HG03139 (cell line): Measurements from ENCODE around the gene ARMH3.

Experiments used
- ATAC-seq: cut with Tn5 transposase; IDR thresholded peaks from one replicate; pipeline ENCODE4 v1.9.1; 2021; ENCODE audit not compliant: unreplicated experiment

ARMH3 gene

DNA sequence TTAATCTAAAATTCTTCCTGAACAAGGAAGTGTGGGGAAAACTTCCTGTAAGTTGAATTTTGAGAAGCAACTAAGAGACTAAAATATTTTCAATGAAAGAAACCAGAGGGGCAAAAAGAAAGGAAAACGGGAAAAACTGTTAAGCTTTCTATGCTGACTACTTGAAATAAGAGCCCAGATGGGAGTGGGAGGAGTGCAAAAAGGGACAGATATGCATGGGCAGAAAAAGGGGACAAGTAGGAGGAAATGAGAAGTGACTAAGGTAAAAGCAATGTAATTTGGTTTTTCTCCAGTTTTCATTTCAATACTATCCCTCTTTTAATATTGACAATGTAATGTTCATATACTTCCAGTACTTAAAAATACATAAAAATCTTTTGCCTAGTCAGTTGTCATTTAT, 248.8 kb downstream of the ARMH3 start:
- no peak for ATAC-seq

DNA sequence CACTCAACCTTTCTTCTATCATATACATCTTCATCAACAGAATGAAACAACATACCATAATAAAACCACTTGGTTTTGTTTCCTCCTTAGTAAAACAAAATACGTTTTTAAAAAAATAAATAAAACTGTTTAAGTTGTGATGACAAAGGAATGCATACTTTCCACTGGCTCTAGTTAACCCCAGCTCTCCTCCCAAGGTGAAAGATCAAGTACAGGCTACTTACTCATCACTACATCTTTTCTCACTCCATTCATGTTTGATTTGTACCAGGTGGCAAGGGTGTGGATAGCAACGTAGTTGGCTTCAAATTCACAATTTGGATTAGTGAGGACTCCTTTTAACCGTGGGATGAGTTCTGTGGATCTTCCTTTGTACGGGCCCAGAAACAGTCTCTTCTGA, 252.5 kb downstream of the ARMH3 start:
- ATAC-seq = no peak

DNA sequence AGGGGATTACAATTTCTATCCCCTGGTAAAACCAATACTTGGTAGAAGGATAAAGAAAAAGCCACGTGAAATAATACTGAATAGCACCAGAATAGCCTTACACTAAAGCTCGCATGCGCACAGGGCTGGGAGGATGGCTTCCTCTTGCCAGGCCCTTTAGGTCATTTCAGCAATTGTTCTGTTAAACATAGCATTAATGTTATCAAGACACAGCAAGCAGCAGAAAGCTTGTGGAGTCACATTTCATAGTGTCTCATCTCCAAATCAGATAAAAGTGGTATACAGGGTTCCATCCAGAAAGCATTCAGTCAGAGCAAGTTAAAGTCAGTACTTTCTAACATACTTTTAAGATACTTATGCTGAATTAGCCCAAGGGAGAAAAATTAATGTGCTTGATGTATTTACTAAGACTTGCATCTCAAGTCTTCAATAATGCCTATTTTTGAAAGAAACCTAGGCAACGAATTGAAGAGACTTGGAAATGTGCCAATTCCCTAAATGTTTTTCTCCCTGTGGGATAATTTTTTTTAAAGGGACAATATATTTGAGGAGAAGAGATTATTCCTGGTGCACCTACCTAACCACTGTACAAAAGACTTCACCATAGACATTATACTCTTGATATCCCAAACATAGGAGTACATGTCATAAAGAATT, 258.4 kb downstream of the ARMH3 start:
- no peak for ATAC-seq
